Measurements from ENCODE around the gene VPS8.

- TF ChIP-seq CTCF (conservative IDR thresholded peaks at IDR 0.05 in 1 of 2, IDR thresholded peaks at IDR 0.05 in 1 of 2; ENCODE audit: low read depth in 1 of 2, low read length in 2 of 2), result no peak
- TF ChIP-seq EZH2 (IDR thresholded peaks at IDR 0.05; ENCODE audit: low read length, missing control alignments), result no peak
Observed at GRCh38 chr3:184807549-184807948, 4.4 kb upstream of the VPS8 start.
